C4-2B (cell line): Measurements from ENCODE around the gene FHL2.

ENCODE experiments used
- H3K27ac ChIP-seq: fragments of 450-650 bp; 2 replicates; pipeline ENCODE4 v1.5.1; 2017
- CTCF ChIP-seq: fragments of 450-650 bp; conservative IDR thresholded peaks from 2 replicates; pipeline ENCODE4 v1.5.1; 2017; ENCODE audit warnings: mild to moderate bottlenecking
- ZFX ChIP-seq: fragments of 450-650 bp; IDR thresholded peaks from 2 replicates; pipeline ENCODE4 v1.6.1; 2017

FHL2 gene

DNA sequence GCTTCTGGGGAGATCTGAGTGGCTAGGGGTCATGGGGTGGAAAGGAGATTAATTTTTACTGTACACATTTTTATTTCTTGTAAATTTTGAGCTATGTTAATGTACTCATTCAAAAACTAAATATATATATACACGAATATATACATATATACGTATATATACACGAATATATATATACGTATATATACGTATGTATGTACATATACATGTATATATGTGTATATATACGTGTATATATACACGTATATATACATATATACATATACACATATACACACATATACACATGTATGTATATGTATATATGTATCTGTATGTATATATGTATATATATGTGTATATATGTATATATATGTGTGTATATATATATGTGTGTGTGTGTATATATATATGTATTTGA, 3.0 kb upstream of the FHL2 start:
- H3K27ac ChIP-seq = no peak overlapping the region
- TF ChIP-seq CTCF (no peak), ZFX (no peak)

DNA sequence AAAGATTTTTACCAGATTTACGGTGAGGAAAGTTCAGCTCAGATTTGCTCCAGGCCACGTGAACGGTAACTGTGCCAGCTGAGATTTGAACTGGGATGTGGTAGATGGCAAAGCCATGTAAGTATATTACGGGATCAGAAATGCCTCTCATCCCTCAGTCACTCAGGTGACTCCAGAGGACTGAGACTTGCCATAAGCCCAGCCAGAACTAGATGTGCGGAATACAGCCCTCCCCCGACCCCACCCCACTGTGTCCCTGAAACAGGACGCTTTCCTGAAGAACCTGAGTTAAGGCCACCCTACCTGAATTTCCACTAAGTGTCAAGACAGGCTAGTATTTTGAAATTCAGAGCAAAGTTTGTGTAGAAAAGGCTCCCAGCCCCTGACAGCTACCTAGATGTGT, 1.3 kb upstream of the FHL2 start:
- TF ChIP-seq ZFX (no peak), CTCF (no peak)
- H3K27ac ChIP-seq = no peak overlapping the region

DNA sequence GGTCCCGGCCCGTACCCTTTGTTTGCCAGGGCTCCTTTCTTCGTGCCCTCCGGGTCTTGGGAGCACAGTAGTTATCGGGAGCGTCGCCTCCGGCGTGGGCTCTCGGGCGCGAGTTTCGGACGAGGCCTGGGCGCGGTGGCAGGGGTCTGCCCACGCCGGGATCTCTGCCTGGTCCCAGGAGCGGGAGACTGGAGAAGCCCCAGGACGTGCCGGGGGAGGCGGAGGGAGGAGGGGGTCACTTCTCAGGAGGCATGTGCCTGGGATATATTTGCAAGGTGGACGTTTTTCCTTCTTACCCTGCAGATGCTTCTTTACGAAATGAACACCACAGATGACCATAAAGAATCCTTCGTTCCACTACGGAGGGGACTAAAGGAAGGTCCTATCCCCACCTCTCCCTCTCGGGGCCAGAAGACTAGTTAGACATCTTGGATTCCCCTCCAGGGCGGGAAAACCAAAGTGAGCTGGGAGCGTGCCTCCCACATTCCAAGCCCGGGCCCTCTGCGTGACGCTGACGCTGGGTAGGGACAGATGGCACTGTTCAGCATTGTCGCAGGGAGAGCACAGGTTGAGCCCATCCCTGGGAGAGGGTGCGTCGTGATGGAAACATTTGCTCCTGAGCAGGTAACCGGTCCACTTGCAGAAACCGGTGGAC, 483 bp upstream of the FHL2 start:
- peak; percentile 53 for TF ChIP-seq CTCF
- no peak for TF ChIP-seq ZFX
- peak overlapping the region; percentile 10; the same call in 1 of the 2 replicates for H3K27ac ChIP-seq

DNA sequence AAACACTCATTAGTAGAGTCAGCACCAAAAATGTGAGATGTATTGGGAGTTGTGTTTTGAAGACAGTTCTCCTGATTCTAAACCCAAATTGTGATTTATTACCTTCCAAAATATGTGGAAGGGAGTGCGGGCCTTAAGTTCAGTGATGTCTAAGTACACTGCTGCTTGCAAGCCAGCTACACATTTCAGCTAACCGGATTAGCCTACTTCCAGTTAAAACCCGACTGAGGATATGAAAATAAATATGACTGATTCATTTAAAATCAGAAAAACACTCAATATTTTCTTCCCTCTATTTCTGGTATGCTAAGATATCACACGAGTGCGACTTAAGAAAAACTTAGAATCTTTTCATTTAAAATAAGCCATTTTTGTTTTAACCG, 907 bp downstream of the FHL2 start:
- no peak overlapping the region for H3K27ac ChIP-seq
- TF ChIP-seq CTCF (no peak), ZFX (no peak)

- TF ChIP-seq ZFX (no peak), CTCF (no peak)
- H3K27ac ChIP-seq = no peak overlapping the region
Observed at GRCh38 chr2:105397025-105397722, 1.7 kb downstream of the FHL2 start.

DNA sequence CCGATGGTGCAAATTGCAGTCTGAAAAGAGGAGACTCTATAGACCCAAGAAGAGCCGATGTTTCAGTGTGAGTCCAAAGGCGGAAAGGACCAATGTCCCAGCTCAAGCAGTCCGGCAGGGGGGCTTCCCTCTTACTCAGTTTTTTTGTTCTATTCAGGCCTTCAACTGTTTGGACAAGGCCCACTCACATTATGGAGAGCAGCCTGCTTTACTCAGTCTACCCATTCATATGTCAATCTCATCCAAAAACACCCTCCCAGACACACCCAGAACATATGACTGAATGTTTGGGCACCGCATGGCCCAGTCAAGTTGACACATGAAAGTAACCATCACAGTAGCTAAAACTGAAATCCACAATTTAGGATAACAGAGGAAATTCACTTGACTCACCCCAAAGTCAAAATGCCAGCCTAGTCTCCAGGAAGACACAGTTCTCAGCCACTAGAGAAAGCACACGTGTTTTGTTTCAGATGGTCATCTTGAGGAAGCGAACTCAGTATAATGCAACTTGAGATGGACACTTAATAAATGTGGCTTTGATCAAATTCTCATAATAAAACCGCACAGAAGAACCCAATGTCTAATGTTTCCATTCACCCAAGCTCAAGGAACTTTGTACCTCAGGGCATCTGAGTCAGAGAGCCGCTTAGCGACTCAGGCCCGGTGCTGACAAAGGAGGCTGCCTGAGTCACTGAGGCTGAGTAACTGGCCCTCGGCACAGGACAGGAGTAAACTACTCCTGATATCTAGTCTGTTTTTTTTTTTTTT, 2.4 kb downstream of the FHL2 start:
- H3K27ac ChIP-seq = no peak overlapping the region

More for the DNA sequence above, 2.4 kb downstream of the FHL2 start:
- no peak for TF ChIP-seq ZFX
- no peak for TF ChIP-seq CTCF
